Fibroblast of skin of back (primary cell): Measurements from ENCODE around the gene NXF2B. TPM values are rescaled to one million over a fixed set of nuclear protein-coding genes. Genes with fewer than 3 reads are reported as not detected.
"Not testable (repeated sequence)": the region's sequence is repeated elsewhere in the genome, so short reads cannot be mapped to it uniquely, and the experiment has no call there.

Experiments used
- DNase-seq: peaks from one replicate; pipeline ENCODE4 v3.0.0-alpha.2; 2013
- polyA plus RNA-seq, 2 experiments: library from polyadenylated mRNA; unstranded; fragments of 120-200 nt; gene quantifications; one replicate each; pipeline ENCODE4 v1.2.1, GENCODE V29; 2013; ENCODE audit not compliant: insufficient read length in 2 of 2

NXF2B gene
- polyA plus RNA-seq (2013, experiment 1 of 2; ENCODE audit: insufficient read length) = not detected
- not detected for polyA plus RNA-seq (2013, experiment 2 of 2; ENCODE audit: insufficient read length)

- DNase-seq = not testable (repeated sequence)
Observed at GRCh38 chrX:102439908-102440307, at the start of gene NXF2B. TSS of gene NXF2B (minus strand) at chrX:102440008. CDS start at chrX:102380036, 59,972 bp downstream.

- not testable (repeated sequence) for DNase-seq
Observed at GRCh38 chrX:102478765-102479164, 39.0 kb upstream of the NXF2B start.

- DNase-seq = not testable (repeated sequence)
Observed at GRCh38 chrX:102471762-102472220, 32.0 kb upstream of the NXF2B start, which contains the start of gene TCP11X2. TSS of gene TCP11X2 (minus strand) at chrX:102471812.

- DNase-seq = not testable (repeated sequence)
Observed at GRCh38 chrX:102470215-102470614, 30.4 kb upstream of the NXF2B start.

- not testable (repeated sequence) for DNase-seq
Observed at GRCh38 chrX:102458615-102459014, 18.8 kb upstream of the NXF2B start.

- DNase-seq = not testable (repeated sequence)
Observed at GRCh38 chrX:102414493-102414892, 25.3 kb downstream of the NXF2B start.

GRCh38 chrX:102345916-102346315 lies 93.9 kb downstream of the NXF2B start:
- peak; percentile 27 for DNase-seq

- no peak for DNase-seq
Observed at GRCh38 chrX:102341867-102342266, 97.9 kb downstream of the NXF2B start.

- no peak for DNase-seq
Observed at GRCh38 chrX:102339312-102340298, 100.2 kb downstream of the NXF2B start.

GRCh38 chrX:102338162-102338561 lies 101.6 kb downstream of the NXF2B start:
- no peak for DNase-seq
